SKM-1 treated with dmso at 0.1 percent for 144 hours (cell line): Measurements from ENCODE around the gene DNM3.

Source experiments
- DNase-seq: peaks from one replicate; lab custom pipeline; 2025; ENCODE audit not compliant: unreplicated experiment; lab: John Stamatoyannopoulos, UW

Gene DNM3

GRCh38 chr1:172136925-172137324 lies 295.6 kb downstream of the DNM3 start:
- no peak for DNase-seq

DNA sequence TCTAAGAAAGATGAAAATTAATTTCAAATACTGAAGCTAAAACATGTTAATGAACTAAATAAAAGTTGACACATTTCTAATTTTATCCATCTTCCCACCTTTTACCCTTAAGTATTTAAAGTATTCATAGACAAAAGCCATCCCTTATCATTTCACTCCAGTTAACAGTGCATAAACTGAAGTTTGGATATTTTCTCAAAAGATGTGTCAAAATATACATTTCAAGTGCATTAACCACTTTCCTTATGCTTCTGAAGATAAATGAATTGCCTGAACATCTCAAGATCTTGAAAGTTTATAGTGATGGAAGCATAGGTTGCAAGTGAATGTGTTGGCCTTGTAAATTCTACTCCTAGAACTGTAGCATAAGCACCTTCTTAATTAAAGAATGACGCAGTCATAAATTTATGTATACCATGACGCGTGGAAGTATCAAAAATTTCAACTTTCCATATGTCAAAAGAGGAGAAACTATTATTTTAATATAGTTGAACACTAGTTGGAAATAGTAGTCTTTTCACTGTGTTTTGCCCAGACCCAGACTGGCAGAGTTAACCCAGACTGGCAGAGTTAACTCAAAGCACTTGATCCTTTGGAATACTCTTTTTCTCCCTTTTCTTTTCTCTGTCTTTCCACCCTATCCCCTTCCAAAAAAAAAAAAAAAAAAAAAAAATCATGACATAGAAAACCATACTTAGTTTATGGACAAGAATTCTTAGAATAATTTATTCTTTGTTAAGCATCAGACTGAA lies 296.6 kb downstream of the DNM3 start:
- no peak for DNase-seq

DNA sequence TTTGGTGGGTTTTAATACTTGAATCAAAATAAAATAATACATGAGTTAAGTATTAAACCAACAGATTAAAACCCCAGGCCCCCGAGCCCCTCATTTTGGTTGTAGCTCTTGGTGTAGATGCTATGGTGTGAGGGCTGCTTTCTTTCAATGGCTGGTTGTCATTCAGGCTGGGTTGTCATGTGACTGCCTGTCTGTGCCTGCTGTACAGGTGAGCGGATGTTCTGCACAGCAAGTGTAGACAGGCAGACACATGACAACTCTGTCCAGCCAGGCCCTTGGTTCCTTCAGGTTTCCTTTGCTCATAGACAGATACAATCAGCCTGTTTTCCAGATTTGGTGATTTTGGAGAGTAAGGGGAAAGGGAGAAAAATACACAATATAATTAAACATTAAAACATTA lies 297.3 kb downstream of the DNM3 start:
- no peak for DNase-seq

GRCh38 chr1:172139196-172139595 lies 297.9 kb downstream of the DNM3 start:
- no peak for DNase-seq

DNA sequence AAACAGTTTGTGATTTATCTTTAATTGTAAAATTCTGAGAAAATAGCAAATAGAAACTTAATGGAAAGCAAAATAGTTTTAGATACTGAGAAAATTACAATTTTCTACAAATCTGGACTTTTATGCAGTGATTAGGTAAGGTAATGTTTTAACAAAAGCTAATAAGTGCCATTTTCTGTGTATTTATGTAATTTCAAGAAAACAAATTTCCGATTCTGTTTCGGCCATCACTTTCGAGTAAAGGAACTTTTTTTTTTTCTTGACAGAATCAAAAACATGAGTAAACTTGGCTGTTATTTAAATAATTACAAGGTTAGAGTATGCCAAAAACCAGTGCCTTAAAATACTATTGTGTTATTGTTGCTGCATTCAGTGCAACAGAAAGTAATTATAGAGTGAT lies 298.8 kb downstream of the DNM3 start:
- DNase-seq, result no peak

DNA sequence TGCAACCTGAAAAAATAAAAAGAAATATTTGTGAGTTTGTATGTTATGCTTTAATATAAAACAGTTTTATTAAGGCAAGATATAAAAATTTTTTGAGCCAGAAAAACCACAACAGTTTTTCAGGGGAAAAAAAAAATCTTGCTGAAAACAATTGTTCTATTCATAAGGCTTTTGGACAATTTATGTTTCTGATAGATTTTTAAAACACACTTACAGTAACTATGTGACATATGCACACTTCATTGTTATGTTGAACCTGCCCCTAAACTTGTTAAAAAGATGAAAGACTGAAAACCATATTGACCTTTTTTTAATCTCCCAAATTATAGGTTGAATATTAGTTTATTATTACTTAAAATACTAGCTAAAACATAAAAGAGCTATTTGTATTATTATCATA lies 299.3 kb downstream of the DNM3 start:
- no peak for DNase-seq

- no peak for DNase-seq
Observed at GRCh38 chr1:172141341-172141881, 300.1 kb downstream of the DNM3 start.

DNA sequence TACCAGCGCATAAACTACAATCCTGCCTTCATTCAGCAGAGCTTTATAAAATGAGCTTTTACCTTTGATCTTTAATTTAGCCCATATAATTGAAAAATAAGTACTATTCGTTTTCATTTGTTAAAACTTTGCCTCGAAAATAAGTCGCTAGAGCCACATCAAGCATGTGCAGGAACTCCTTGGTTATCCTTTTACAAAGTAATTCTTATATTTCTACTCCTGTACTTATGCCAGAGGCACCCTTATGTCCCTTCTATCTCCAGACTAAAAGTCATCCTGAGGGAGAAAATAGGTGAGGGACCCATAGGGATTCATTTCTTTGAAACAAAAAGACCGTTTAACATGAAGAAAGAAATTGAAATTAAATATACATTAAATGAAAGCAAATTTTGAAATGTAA lies 301.0 kb downstream of the DNM3 start:
- no peak for DNase-seq

DNA sequence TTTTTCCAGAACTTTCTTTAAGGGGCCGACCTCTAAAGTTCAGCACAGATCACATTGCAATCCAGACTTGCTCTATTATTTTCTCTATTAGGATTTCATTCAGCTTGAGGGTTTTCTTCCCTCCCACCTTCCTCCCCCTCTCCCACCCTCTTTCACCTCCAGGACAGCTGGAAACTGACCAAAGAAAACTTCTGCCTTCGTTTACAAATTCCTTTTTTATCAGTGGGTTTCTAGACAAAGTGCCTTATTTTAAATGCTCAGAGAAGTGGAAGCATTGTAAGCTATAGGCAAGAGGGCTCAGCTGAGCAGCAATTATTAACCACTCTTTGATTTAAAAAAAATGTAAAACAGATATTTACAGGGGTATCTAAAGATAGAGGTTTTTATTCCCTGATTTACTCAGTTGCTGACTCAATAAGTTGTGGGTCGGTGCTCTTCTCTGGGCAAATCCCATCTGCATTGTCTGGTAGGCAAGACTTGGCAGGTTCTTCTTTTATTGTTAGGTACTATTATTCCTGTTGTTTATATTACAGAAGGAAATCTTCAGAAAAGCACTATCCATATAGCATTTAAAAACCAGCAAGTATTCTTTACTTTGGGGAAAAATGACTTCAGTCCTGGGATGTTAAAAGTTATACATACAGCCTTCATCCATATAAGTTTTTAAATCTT lies 302.2 kb downstream of the DNM3 start:
- no peak for DNase-seq

GRCh38 chr1:172144445-172145061 lies 303.3 kb downstream of the DNM3 start:
- DNase-seq, result no peak

DNA sequence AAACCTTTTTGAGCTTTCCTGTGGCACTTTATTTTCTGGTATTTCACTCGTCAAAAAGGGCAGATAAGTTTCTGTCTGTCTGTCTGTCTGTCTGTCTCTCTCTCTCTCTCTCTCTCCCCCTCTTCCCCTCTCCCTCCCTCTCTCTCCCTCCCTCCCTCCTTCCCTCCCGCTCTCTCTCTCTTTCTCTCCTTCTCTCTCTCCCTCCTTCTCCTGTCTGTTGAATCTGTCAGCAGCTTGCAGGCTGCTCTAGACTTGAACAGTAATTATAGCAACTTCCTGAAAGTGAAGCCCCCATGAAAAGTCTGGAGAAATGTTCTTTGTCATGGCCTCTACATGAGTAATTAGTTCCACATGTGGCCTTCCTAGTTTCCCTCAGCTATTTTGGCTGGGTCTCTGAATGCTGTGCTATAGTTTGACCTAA lies 303.9 kb downstream of the DNM3 start:
- no peak for DNase-seq

DNA sequence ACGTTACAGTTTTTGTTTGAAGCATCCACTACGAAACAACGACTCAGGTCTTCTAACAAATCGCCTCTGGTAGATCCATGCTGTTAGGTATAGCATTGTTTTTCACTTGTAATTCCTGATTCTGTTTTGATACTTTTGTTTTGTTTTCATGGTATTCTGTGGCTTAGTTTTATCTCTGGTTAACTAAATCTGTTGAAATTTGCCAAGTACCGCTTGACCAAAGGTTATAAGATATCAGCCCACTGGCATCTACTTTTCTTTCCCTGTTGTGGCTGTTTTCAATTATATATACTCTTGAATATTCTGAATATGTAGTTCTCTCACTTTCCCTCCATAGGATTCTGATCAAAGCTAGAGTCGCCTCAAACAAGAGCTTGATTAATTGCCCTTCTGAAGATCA lies 304.4 kb downstream of the DNM3 start:
- DNase-seq, result no peak

GRCh38 chr1:172146141-172146850 lies 305.0 kb downstream of the DNM3 start:
- DNase-seq, result no peak

GRCh38 chr1:172147541-172147940 lies 306.2 kb downstream of the DNM3 start:
- no peak for DNase-seq

DNA sequence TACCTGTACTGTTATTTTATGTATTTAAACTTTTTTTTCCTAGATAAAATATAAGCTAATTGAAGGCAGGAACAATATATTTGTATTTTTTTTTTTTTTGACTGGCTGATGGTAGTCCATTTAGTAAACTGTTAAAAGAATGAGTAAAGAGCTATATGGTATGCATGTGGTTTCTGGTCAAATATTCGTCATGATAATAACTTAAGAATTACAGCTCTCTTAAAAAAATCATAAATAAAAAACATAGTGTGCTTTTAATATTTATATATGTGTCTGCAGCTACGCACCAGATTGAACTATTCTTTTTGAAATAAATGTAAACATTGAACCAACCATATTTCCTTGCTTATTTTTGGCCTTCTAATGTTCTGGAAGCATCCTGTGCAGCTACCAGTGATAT lies 306.9 kb downstream of the DNM3 start:
- DNase-seq, result no peak

GRCh38 chr1:172148707-172149106 lies 307.4 kb downstream of the DNM3 start:
- no peak for DNase-seq

DNA sequence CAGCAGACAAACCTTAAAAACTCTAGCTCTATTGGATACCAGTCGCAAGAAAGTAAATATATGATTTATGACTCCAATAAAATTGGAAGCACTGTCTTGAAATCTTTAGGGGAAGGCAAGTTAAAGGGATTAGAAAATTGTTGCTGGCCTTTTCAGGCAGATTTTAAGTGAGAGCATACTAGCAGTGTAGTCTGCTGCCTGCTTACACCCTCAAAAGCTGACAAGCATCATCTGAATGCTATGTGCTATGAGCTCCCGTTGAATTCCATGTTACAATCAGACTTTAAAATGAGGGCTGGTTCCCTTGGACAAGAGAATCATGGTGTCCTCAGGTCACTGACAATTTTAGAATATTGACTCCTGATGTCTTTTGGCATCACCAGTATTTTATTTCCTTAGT lies 308.0 kb downstream of the DNM3 start:
- DNase-seq, result no peak

- DNase-seq, result no peak
Observed at GRCh38 chr1:172154551-172154950, 313.3 kb downstream of the DNM3 start.

- no peak for DNase-seq
Observed at GRCh38 chr1:172155766-172156165, 314.5 kb downstream of the DNM3 start.

- DNase-seq, result no peak
Observed at GRCh38 chr1:172162236-172162635, 320.9 kb downstream of the DNM3 start.

DNA sequence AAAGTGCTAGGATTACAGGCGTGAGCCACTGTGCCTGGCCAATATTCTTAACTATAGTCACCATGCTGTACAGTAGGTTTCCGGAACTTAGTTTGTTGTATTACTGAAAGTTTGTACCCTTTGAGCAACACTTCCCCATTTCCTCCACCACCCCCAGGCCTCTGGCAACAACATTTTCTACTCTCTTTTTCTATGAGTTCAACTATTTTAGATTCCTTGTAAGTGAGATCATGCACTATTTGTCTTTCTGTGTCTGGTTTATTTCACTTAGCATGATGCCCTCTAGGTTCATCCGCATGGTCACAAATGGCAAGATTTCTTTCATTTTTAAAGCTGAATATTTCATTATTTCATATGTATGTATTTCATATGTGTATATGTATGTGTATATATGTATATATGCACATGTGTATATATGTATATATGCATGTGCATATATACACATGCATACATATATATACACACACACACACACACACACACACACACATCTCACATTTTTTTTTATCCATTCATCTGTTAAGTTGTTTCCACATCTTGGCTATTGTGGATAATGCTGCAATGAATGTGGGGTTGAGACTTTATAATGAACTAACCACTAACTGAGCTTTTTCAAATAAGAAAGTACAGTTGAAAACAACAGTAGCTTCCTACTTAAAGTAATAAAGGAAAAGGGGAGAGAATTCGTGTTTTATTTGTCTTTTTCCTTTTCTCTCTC lies 322.4 kb downstream of the DNM3 start:
- DNase-seq, result peak; percentile 8
